ENCODE measurements around the gene EIPR1. TPM values are rescaled to one million over a fixed set of nuclear protein-coding genes. Genes with fewer than 3 reads are reported as not detected.

EIPR1 gene
- total and polyA plus RNA-seq, 2 of the 4 experiments (the other 2 are of a cell fraction), result 46.5 to 67.4 TPM

- Histone ChIP-seq H3K36me3 (ENCODE audit: control insufficient read depth, insufficient read depth, low read length) (peaks cover 6% of the 10 kb centered on the region; the same call in 1 of the 2 replicates), H2BK15ac (ENCODE audit: low read depth, low read length) (no peak overlapping the region), H4K20me1 (ENCODE audit: insufficient read depth, low read length) (no peaks in the 10 kb centered on the region), H3K14ac (replicated peaks; ENCODE audit: low read depth, low read length) (no peak overlapping the region), H2BK20ac (ENCODE audit: low read depth, low read length) (no peak overlapping the region), H3K79me1 (ENCODE audit: low read depth in 1 of 2, low read length in 2 of 2) (no peaks in the 10 kb centered on the region; a peak in 1 of 4 replicates), H4K91ac (ENCODE audit: insufficient read depth, low read depth, low read length) (no peak overlapping the region), H2AK9ac (replicated peaks; ENCODE audit: low read depth, low read length, poor library complexity) (no peak overlapping the region), H2BK120ac (ENCODE audit: low read depth, low read length) (no peak overlapping the region), H3K27me3 (ENCODE audit: control insufficient read depth, insufficient read depth, low read length) (no peaks in the 10 kb centered on the region), H2BK5ac (ENCODE audit: low read depth, low read length, poor library complexity, severe bottlenecking) (no peak overlapping the region), H3K9me3 (ENCODE audit: control insufficient read depth, insufficient read depth, low read length) (no peaks in the 10 kb centered on the region; the same call in 1 of the 2 replicates), H4K5ac (ENCODE audit: low read depth, low read length) (no peak overlapping the region), H3K9ac (ENCODE audit: low read depth, low read length) (no peak overlapping the region), H3K27ac (ENCODE audit: insufficient read depth, low read length) (no peak overlapping the region), H3K4me2 (ENCODE audit: low read depth, low read length) (no peak overlapping the region), H3K56ac (ENCODE audit: extremely low read depth, insufficient read depth, low read length) (no peak overlapping the region), H3K4me3 (ENCODE audit: insufficient read depth, low read depth, low read length) (no peak overlapping the region), H3K9me1 (ENCODE audit: insufficient read depth, low read length) (no peaks in the 10 kb centered on the region), H3K18ac (ENCODE audit: low read depth, low read length) (no peak overlapping the region), H4K8ac (ENCODE audit: low read depth in 2 of 2, low read length in 2 of 2) (no peak overlapping the region), H3K23ac (ENCODE audit: low read depth, low read length) (no peak overlapping the region), H3K4me1 (ENCODE audit: control insufficient read depth, insufficient read depth, low read length) (no peaks in the 10 kb centered on the region; the same call in 1 of the 2 replicates), H2AK5ac (ENCODE audit: low read depth, low read length) (no peak overlapping the region), H2AFZ (replicated peaks; ENCODE audit: low read length, poor library complexity) (no peak overlapping the region), H3K4ac (ENCODE audit: low read depth, low read length) (no peak overlapping the region)
- POLR2A ChIA-PET (ENCODE audit: unreplicated experiment), result no interaction called here
- intact Hi-C loops (cut with micrococcal nuclease) (no loop called here), dilution Hi-C loops (cut with HindIII; ENCODE audit: low sequenced_read_pairs, unreplicated experiment) (no loop called here), in situ Hi-C loops (cut with MboI; ENCODE audit: low sequenced_read_pairs) (no loop called here)
- TF ChIP-seq SMC3 (IDR thresholded peaks at IDR 0.05; ENCODE audit: low read depth, low read length), result no peak
- no peak for TF ChIP-seq CHD1 (IDR thresholded peaks at IDR 0.05; ENCODE audit: low read depth, low read length)
- no peak for TF ChIP-seq MAFK (IDR thresholded peaks at IDR 0.05; ENCODE audit: low read depth, low read length)
- no peak for TF ChIP-seq CTCF (conservative IDR thresholded peaks at IDR 0.05; ENCODE audit: low read depth, low read length)
- no peak for TF ChIP-seq CEBPB (IDR thresholded peaks at IDR 0.05; ENCODE audit: low read depth, low read length)
- TF ChIP-seq ELK1 (IDR thresholded peaks at IDR 0.05; ENCODE audit: borderline replicate concordance, low read depth, low read length), result no peak
- TF ChIP-seq FOS (IDR thresholded peaks at IDR 0.05; ENCODE audit: low read depth, low read length), result no peak
- TF ChIP-seq MAZ (IDR thresholded peaks at IDR 0.05; ENCODE audit: borderline replicate concordance, low read depth, low read length), result no peak
- no peak for TF ChIP-seq RAD21 (IDR thresholded peaks at IDR 0.05; ENCODE audit: low read length)
- TF ChIP-seq BHLHE40 (IDR thresholded peaks at IDR 0.05; ENCODE audit: low read depth, low read length), result no peak
- TF ChIP-seq NFE2L2 (IDR thresholded peaks at IDR 0.05; ENCODE audit: low read depth, low read length), result no peak
- no peak for TF ChIP-seq USF2 (IDR thresholded peaks at IDR 0.05; ENCODE audit: low read depth, low read length)
- no peak for TF ChIP-seq RFX5 (IDR thresholded peaks at IDR 0.05; ENCODE audit: low read depth, low read length)
- no peak for TF ChIP-seq MXI1 (IDR thresholded peaks at IDR 0.05; ENCODE audit: borderline replicate concordance, low read depth, low read length)
- no peak for TF ChIP-seq POLR2A (IDR thresholded peaks at IDR 0.05; ENCODE audit: low read depth, low read length)
- TF ChIP-seq RCOR1 (IDR thresholded peaks at IDR 0.05; ENCODE audit: insufficient replicate concordance, low read length), result no peak
- no TSS peak for BruUV-seq (replicated peaks)
- DNase-seq (no peak), ATAC-seq (ENCODE audit: low read depth) (no peak)
- 93% methylated on average over 4 of the region's 10 CpGs; no CpG with 5 or more reads in 1 of the 2 experiments for whole genome bisulfite sequencing, 2 experiments (ENCODE audit: extremely low coverage in 2 of 2, insufficient read length in 1 of 2)
- CTCF ChIA-PET, result no interaction called here
Observed at GRCh38 chr2:3254442-3254941, 123.1 kb downstream of the EIPR1 start.

All from IMR-90 (cell line).